HEK293 (cell line): ENCODE results near the gene SOX11.

Experiments used
- CTCF ChIA-PET: fragments of 350-600 bp; formaldehyde crosslinking; extraction: SDS; loops from one replicate; lab custom pipeline; 2021; ENCODE audit warnings: antibody characterized with exemption; lab: Yijun Ruan, JAX
- POLR2A ChIA-PET: fragments of 300-600 bp; formaldehyde crosslinking; extraction: SDS; loops from one replicate; lab custom pipeline; 2020; ENCODE audit warnings: antibody characterized with exemption, inconsistent platforms; lab: Yijun Ruan, JAX
- H3K27ac ChIP-seq: fragments of 200-500 bp; sonication (Bioruptor generic); 2 replicates; pipeline ENCODE4 v1.5.1; 2014; ENCODE audit warnings: low read depth, low read length, control low read depth, inconsistent platforms; ENCODE audit errors: extremely low read depth
- H3K36me3 ChIP-seq, 2 experiments: fragments of 200-500 bp in 1 of 2; sonication (Bioruptor generic) in 1 of 2; 1 replicate in 1 of 2; 2 replicates in 1 of 2; pipeline ENCODE4 v1.5.1; 2014 to 2017; ENCODE audit warnings: inconsistent platforms in 2 of 2, low read length in 2 of 2; ENCODE audit not compliant: control insufficient read depth in 2 of 2, insufficient read depth in 1 of 2
- H3K4me1 ChIP-seq: fragments of 200-500 bp; sonication (Bioruptor generic); 2 replicates; pipeline ENCODE4 v1.5.1; 2014; ENCODE audit warnings: mild to moderate bottlenecking, low read length, inconsistent platforms; ENCODE audit not compliant: control insufficient read depth, insufficient read depth
- H3K4me3 ChIP-seq: 2 replicates; pipeline ENCODE4 v1.5.1; 2011; ENCODE audit warnings: low read depth, mild to moderate bottlenecking, control low read depth, low read length, moderate library complexity
- H3K9me3 ChIP-seq: fragments of 200-500 bp; sonication (Bioruptor generic); 2 replicates; pipeline ENCODE4 v1.5.1; 2014; ENCODE audit warnings: low read depth, low read length, inconsistent platforms; ENCODE audit not compliant: control insufficient read depth, insufficient read depth
- BCL11A ChIP-seq: fragments of 450-650 bp; formaldehyde crosslinking; IDR thresholded peaks from 2 replicates; pipeline ENCODE4 v1.5.1; 2016; ENCODE audit warnings: low read depth, missing biosample characterization, missing genetic modification characterization
- EGR2 ChIP-seq: fragments of 450-650 bp; formaldehyde crosslinking; IDR thresholded peaks from 2 replicates; pipeline ENCODE4 v1.5.1; 2016; ENCODE audit warnings: low read depth, missing biosample characterization, missing genetic modification characterization
- GLIS1 ChIP-seq: fragments of 450-650 bp; formaldehyde crosslinking; IDR thresholded peaks from 2 replicates; pipeline ENCODE4 v1.5.1; 2016; ENCODE audit warnings: missing biosample characterization, missing genetic modification characterization
- HOXA7 ChIP-seq: sonication (generic); formaldehyde crosslinking; IDR thresholded peaks from 2 replicates; pipeline ENCODE4 v1.8.1; 2022; ENCODE audit warnings: missing genetic modification reagents, borderline replicate concordance
- KLF16 ChIP-seq: fragments of 450-650 bp; formaldehyde crosslinking; IDR thresholded peaks from 2 replicates; pipeline ENCODE4 v1.5.1; 2017; ENCODE audit warnings: missing biosample characterization, missing genetic modification characterization
- MYNN ChIP-seq: fragments of 450-650 bp; formaldehyde crosslinking; IDR thresholded peaks from 2 replicates; pipeline ENCODE4 v1.5.1; 2016; ENCODE audit warnings: missing biosample characterization, missing genetic modification characterization, borderline replicate concordance
- ZNF248 ChIP-seq: fragments of 450-650 bp; formaldehyde crosslinking; IDR thresholded peaks from 2 replicates; pipeline ENCODE4 v1.5.1; 2017; ENCODE audit warnings: missing biosample characterization, missing genetic modification characterization
- ZNF302 ChIP-seq: fragments of 450-650 bp; formaldehyde crosslinking; IDR thresholded peaks from 2 replicates; pipeline ENCODE4 v1.5.1; 2016; ENCODE audit warnings: missing biosample characterization, missing genetic modification characterization, low read depth
- ZNF37A ChIP-seq: fragments of 450-650 bp; IDR thresholded peaks from 2 replicates; pipeline ENCODE4 v1.5.1; 2018; ENCODE audit warnings: missing biosample characterization, missing genetic modification characterization
- ZNF426 ChIP-seq: fragments of 450-650 bp; formaldehyde crosslinking; IDR thresholded peaks from 2 replicates; pipeline ENCODE4 v1.5.1; 2017; ENCODE audit warnings: missing biosample characterization, missing genetic modification characterization, mild to moderate bottlenecking, inconsistent platforms, moderate library complexity
- ZNF473 ChIP-seq: fragments of 450-650 bp; formaldehyde crosslinking; IDR thresholded peaks from 2 replicates; pipeline ENCODE4 v1.5.1; 2017; ENCODE audit warnings: missing biosample characterization, missing genetic modification characterization
- ZNF48 ChIP-seq: fragments of 450-650 bp; formaldehyde crosslinking; IDR thresholded peaks from 2 replicates; pipeline ENCODE4 v1.5.1; 2016; ENCODE audit warnings: missing biosample characterization, missing genetic modification characterization
- ZNF510 ChIP-seq: fragments of 450-650 bp; formaldehyde crosslinking; IDR thresholded peaks from 2 replicates; pipeline ENCODE4 v1.5.1; 2018; ENCODE audit warnings: mild to moderate bottlenecking, missing genetic modification characterization, missing biosample characterization; ENCODE audit not compliant: insufficient replicate concordance
- ZNF626 ChIP-seq: fragments of 450-650 bp; sonication (Bioruptor Pico); formaldehyde crosslinking; IDR thresholded peaks from 2 replicates; pipeline ENCODE4 v1.5.1; 2018; ENCODE audit warnings: missing biosample characterization, missing genetic modification characterization, inconsistent platforms
- TF ChIP-seq, protein P1 (sequence below): fragments of 450-650 bp; formaldehyde crosslinking; IDR thresholded peaks from 2 replicates; pipeline ENCODE4 v1.5.1; 2016; ENCODE audit warnings: missing biosample characterization, missing genetic modification characterization
- TF ChIP-seq, protein P2 (sequence below): fragments of 450-650 bp; formaldehyde crosslinking; IDR thresholded peaks from 2 replicates; pipeline ENCODE4 v1.5.1; 2017; ENCODE audit warnings: missing biosample characterization, mild to moderate bottlenecking, missing genetic modification characterization, moderate library complexity
- TF ChIP-seq, protein P3 (sequence below): fragments of 450-650 bp; formaldehyde crosslinking; IDR thresholded peaks from 2 replicates; pipeline ENCODE4 v1.5.1; 2016; ENCODE audit warnings: missing biosample characterization, missing genetic modification characterization
- TF ChIP-seq, protein P4 (sequence below): fragments of 450-650 bp; formaldehyde crosslinking; IDR thresholded peaks from 2 replicates; pipeline ENCODE4 v1.5.1; 2017; ENCODE audit warnings: missing biosample characterization, missing genetic modification characterization
- TF ChIP-seq, protein P5 (sequence below): fragments of 450-650 bp; formaldehyde crosslinking; IDR thresholded peaks from 2 replicates; pipeline ENCODE4 v1.5.1; 2016; ENCODE audit warnings: missing biosample characterization, missing genetic modification characterization
- TF ChIP-seq, protein P6 (sequence below): fragments of 450-650 bp; formaldehyde crosslinking; IDR thresholded peaks from 2 replicates; pipeline ENCODE4 v1.5.1; 2016; ENCODE audit warnings: missing biosample characterization, missing genetic modification characterization
- TF ChIP-seq, protein P7 (sequence below): fragments of 450-650 bp; formaldehyde crosslinking; IDR thresholded peaks from 2 replicates; pipeline ENCODE4 v1.5.1; 2016; ENCODE audit warnings: missing biosample characterization, missing genetic modification characterization
- TF ChIP-seq, protein P8 (sequence below): fragments of 450-650 bp; formaldehyde crosslinking; IDR thresholded peaks from 2 replicates; pipeline ENCODE4 v1.5.1; 2016; ENCODE audit warnings: missing biosample characterization, missing genetic modification characterization

The SOX11 gene

DNA sequence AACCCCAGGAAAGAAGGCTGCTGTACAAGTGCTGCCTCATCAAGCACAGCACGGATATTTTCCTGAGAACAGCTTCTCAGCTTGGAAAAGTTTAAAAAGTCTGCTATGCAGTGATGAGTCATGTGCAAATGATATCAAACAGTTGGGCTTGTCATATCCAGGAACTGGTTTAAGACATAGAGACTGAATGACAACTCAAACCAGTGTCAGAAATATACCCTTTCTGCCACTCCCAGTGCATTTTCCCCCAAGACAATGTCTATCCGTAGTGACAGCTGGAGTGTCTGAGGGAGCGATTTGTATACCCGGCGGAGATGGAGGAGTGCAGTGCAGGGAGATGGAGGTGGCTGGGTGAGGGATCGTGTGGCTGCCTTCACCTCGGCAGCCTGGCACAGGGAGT, 28.2 kb downstream of the SOX11 start (continued):
- TF ChIP-seq, protein P1, sequence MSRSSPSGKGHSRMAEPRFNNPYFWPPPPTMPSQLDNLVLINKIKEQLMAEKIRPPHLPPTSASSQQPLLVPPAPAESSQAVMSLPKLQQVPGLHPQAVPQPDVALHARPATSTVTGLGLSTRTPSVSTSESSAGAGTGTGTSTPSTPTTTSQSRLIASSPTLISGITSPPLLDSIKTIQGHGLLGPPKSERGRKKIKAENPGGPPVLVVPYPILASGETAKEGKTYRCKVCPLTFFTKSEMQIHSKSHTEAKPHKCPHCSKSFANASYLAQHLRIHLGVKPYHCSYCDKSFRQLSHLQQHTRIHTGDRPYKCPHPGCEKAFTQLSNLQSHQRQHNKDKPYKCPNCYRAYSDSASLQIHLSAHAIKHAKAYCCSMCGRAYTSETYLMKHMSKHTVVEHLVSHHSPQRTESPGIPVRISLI (tag by site-specific recombination): no peak
- TF ChIP-seq, protein P2, sequence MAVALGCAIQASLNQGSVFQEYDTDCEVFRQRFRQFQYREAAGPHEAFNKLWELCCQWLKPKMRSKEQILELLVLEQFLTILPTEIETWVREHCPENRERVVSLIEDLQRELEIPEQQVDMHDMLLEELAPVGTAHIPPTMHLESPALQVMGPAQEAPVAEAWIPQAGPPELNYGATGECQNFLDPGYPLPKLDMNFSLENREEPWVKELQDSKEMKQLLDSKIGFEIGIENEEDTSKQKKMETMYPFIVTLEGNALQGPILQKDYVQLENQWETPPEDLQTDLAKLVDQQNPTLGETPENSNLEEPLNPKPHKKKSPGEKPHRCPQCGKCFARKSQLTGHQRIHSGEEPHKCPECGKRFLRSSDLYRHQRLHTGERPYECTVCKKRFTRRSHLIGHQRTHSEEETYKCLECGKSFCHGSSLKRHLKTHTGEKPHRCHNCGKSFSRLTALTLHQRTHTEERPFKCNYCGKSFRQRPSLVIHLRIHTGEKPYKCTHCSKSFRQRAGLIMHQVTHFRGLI: no peak
- TF ChIP-seq HOXA7 (CRISPR knock-in tag): no peak
- no peak for TF ChIP-seq ZNF248 (tag by site-specific recombination)
- TF ChIP-seq ZNF626: no peak
- TF ChIP-seq ZNF473 (tag by site-specific recombination): no peak
- TF ChIP-seq BCL11A (tag by site-specific recombination): no peak
- TF ChIP-seq MYNN (tag by site-specific recombination): no peak
- TF ChIP-seq, protein P3, sequence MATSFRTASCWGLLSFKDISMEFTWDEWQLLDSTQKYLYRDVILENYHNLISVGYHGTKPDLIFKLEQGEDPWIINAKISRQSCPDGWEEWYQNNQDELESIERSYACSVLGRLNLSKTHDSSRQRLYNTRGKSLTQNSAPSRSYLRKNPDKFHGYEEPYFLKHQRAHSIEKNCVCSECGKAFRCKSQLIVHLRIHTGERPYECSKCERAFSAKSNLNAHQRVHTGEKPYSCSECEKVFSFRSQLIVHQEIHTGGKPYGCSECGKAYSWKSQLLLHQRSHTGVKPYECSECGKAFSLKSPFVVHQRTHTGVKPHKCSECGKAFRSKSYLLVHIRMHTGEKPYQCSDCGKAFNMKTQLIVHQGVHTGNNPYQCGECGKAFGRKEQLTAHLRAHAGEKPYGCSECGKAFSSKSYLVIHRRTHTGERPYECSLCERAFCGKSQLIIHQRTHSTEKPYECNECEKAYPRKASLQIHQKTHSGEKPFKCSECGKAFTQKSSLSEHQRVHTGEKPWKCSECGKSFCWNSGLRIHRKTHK (tag by site-specific recombination): no peak

DNA sequence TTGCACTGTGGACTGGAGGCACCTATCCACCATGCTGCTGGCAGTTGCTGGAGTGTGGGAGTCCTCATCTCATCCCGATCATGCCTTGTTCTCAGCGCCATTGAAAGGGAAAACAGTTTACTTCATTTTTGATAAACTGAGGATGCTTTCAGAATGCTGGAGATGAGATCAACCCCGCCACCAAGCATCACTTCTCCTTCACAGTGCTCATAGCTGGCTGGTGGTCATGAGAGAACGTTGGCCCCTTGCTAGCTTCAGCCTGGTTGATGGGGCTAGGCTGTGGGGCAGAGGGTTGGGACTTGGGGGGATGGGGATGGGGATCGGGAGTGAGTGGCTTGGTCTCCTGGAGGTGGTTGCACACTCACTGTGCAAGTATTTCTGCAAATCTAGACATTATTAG, 30.1 kb downstream of the SOX11 start:
- Histone ChIP-seq H3K4me1 (no peaks in the 10 kb centered on the region), H3K9me3 (no peaks in the 10 kb centered on the region), H3K27ac (no peak overlapping the region), H3K4me3 (no peak overlapping the region), H3K36me3 (no peaks in the 10 kb centered on the region)
- POLR2A ChIA-PET: no interaction called here
- CTCF ChIA-PET: no interaction called here
- TF ChIP-seq ZNF37A (tag by site-specific recombination): no peak
- TF ChIP-seq GLIS1 (tag by site-specific recombination): no peak
- no peak for TF ChIP-seq ZNF302 (tag by site-specific recombination)
- TF ChIP-seq, protein P4, sequence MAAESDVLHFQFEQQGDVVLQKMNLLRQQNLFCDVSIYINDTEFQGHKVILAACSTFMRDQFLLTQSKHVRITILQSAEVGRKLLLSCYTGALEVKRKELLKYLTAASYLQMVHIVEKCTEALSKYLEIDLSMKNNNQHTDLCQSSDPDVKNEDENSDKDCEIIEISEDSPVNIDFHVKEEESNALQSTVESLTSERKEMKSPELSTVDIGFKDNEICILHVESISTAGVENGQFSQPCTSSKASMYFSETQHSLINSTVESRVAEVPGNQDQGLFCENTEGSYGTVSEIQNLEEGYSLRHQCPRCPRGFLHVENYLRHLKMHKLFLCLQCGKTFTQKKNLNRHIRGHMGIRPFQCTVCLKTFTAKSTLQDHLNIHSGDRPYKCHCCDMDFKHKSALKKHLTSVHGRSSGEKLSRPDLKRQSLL (tag by site-specific recombination): no peak
- TF ChIP-seq, protein P5, sequence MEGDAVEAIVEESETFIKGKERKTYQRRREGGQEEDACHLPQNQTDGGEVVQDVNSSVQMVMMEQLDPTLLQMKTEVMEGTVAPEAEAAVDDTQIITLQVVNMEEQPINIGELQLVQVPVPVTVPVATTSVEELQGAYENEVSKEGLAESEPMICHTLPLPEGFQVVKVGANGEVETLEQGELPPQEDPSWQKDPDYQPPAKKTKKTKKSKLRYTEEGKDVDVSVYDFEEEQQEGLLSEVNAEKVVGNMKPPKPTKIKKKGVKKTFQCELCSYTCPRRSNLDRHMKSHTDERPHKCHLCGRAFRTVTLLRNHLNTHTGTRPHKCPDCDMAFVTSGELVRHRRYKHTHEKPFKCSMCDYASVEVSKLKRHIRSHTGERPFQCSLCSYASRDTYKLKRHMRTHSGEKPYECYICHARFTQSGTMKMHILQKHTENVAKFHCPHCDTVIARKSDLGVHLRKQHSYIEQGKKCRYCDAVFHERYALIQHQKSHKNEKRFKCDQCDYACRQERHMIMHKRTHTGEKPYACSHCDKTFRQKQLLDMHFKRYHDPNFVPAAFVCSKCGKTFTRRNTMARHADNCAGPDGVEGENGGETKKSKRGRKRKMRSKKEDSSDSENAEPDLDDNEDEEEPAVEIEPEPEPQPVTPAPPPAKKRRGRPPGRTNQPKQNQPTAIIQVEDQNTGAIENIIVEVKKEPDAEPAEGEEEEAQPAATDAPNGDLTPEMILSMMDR: no peak
- no peak for TF ChIP-seq ZNF510 (tag by site-specific recombination)
- no peak for TF ChIP-seq ZNF426 (tag by site-specific recombination)
- no peak for TF ChIP-seq KLF16 (tag by site-specific recombination)
- no peak for TF ChIP-seq EGR2 (tag by site-specific recombination)
- TF ChIP-seq, protein P6, sequence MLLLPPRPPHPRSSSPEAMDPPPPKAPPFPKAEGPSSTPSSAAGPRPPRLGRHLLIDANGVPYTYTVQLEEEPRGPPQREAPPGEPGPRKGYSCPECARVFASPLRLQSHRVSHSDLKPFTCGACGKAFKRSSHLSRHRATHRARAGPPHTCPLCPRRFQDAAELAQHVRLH (tag by site-specific recombination): no peak
- TF ChIP-seq, protein P7, sequence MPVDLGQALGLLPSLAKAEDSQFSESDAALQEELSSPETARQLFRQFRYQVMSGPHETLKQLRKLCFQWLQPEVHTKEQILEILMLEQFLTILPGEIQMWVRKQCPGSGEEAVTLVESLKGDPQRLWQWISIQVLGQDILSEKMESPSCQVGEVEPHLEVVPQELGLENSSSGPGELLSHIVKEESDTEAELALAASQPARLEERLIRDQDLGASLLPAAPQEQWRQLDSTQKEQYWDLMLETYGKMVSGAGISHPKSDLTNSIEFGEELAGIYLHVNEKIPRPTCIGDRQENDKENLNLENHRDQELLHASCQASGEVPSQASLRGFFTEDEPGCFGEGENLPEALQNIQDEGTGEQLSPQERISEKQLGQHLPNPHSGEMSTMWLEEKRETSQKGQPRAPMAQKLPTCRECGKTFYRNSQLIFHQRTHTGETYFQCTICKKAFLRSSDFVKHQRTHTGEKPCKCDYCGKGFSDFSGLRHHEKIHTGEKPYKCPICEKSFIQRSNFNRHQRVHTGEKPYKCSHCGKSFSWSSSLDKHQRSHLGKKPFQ: no peak
- TF ChIP-seq, protein P8, sequence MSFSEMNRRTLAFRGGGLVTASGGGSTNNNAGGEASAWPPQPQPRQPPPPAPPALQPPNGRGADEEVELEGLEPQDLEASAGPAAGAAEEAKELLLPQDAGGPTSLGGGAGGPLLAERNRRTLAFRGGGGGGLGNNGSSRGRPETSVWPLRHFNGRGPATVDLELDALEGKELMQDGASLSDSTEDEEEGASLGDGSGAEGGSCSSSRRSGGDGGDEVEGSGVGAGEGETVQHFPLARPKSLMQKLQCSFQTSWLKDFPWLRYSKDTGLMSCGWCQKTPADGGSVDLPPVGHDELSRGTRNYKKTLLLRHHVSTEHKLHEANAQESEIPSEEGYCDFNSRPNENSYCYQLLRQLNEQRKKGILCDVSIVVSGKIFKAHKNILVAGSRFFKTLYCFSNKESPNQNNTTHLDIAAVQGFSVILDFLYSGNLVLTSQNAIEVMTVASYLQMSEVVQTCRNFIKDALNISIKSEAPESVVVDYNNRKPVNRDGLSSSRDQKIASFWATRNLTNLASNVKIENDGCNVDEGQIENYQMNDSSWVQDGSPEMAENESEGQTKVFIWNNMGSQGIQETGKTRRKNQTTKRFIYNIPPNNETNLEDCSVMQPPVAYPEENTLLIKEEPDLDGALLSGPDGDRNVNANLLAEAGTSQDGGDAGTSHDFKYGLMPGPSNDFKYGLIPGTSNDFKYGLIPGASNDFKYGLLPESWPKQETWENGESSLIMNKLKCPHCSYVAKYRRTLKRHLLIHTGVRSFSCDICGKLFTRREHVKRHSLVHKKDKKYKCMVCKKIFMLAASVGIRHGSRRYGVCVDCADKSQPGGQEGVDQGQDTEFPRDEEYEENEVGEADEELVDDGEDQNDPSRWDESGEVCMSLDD (tag by site-specific recombination): no peak
- no peak for TF ChIP-seq ZNF48 (tag by site-specific recombination)
